ENCODE measurements around the gene ERBIN.

The ERBIN gene

GRCh38 chr5:66129144-66129543, 202.8 kb downstream of the ERBIN start:
- no peak for TF ChIP-seq CTCF (IDR thresholded peaks at IDR 0.05; ENCODE audit: borderline replicate concordance, insufficient read depth, low read depth, low read length)
- H3K4me3 ChIP-seq (ENCODE audit: low read depth, low read length): no peak overlapping the region

GRCh38 chr5:66130493-66130892, 204.1 kb downstream of the ERBIN start:
- H3K4me3 ChIP-seq (ENCODE audit: low read depth, low read length): no peak overlapping the region
- TF ChIP-seq CTCF (IDR thresholded peaks at IDR 0.05; ENCODE audit: borderline replicate concordance, insufficient read depth, low read depth, low read length): no peak

Measured in GM12875 (cell line).